PC-3 (cell line): ENCODE results near the gene PPP2R5A. TPM values are rescaled to one million over a fixed set of nuclear protein-coding genes. Genes with fewer than 3 reads are reported as not detected.

ENCODE experiments used
- ATAC-seq: fragments of 200-7000 bp; cut with Tn5 transposase; 2 replicates; pipeline ENCODE4 v1.9.1; 2020; ENCODE audit warnings: mild to moderate bottlenecking, moderate library complexity
- BruUV-seq: library from RNA; stranded (reverse); fragments of 400-500 nt; replicated peaks from 2 replicates; lab custom pipeline; 2021; lab: Mats Ljungman, UMichigan
- CTCF ChIA-PET: fragments of 300-600 bp; sonication (Branson Sonifier 250); formaldehyde crosslinking; loops from one replicate; lab custom pipeline; 2022; ENCODE audit warnings: antibody characterized with exemption; lab: Charles Lee
- POLR2A ChIA-PET: fragments of 300-600 bp; sonication (Branson Sonifier 250); formaldehyde crosslinking; loops from one replicate; lab custom pipeline; 2022; ENCODE audit warnings: antibody characterized with exemption; ENCODE audit not compliant: unreplicated experiment; lab: Charles Lee
- DNase-seq: peaks from one replicate; pipeline ENCODE4 v3.0.0-alpha.2; 2015
- H2AFZ ChIP-seq: fragments of 300-600 bp; sonication (generic); 2 replicates; pipeline ENCODE4 v1.6.0; 2016; ENCODE audit warnings: antibody characterized with exemption, low read length
- H3F3A ChIP-seq: fragments of 300-600 bp; sonication (generic); one replicate; pipeline ENCODE4 v1.6.0; 2017; ENCODE audit warnings: antibody characterized with exemption, low read length, control low read depth, mild to moderate bottlenecking; ENCODE audit not compliant: unreplicated experiment
- H3K27ac ChIP-seq: fragments of 300-600 bp; sonication (generic); 2 replicates; pipeline ENCODE4 v1.5.1; 2016; ENCODE audit warnings: mild to moderate bottlenecking, low read length
- H3K27me3 ChIP-seq: fragments of 300-600 bp; sonication (generic); 2 replicates; pipeline ENCODE4 v1.6.1; 2016; ENCODE audit warnings: low read length, mixed read lengths
- H3K36me3 ChIP-seq: fragments of 300-600 bp; sonication (generic); 2 replicates; pipeline ENCODE4 v1.6.1; 2016; ENCODE audit warnings: low read depth, mixed run types, low read length, mixed read lengths
- H3K4me1 ChIP-seq: fragments of 300-600 bp; sonication (generic); 2 replicates; pipeline ENCODE4 v1.5.1; 2016; ENCODE audit warnings: low read length; ENCODE audit not compliant: insufficient read depth
- H3K4me2 ChIP-seq: fragments of 300-600 bp; sonication (generic); 2 replicates; pipeline ENCODE4 v1.6.0; 2016; ENCODE audit warnings: low read length
- H3K4me3 ChIP-seq: fragments of 300-600 bp; sonication (generic); 2 replicates; pipeline ENCODE4 v1.5.1; 2016; ENCODE audit warnings: mild to moderate bottlenecking, low read length, mixed read lengths
- H3K79me2 ChIP-seq: fragments of 300-600 bp; sonication (generic); 2 replicates; pipeline ENCODE4 v1.6.1; 2017; ENCODE audit warnings: low read length, mixed read lengths
- H3K9ac ChIP-seq: fragments of 300-600 bp; sonication (generic); 2 replicates; pipeline ENCODE4 v1.6.0; 2016; ENCODE audit warnings: mild to moderate bottlenecking, low read length
- H3K9me2 ChIP-seq: fragments of 300-600 bp; sonication (generic); replicated peaks from 2 replicates; pipeline ENCODE4 v1.6.1; 2016; ENCODE audit warnings: mixed run types, low read length, mixed read lengths
- H3K9me3 ChIP-seq: fragments of 300-600 bp; sonication (generic); 2 replicates; pipeline ENCODE4 v1.6.1; 2016; ENCODE audit warnings: low read length, mixed read lengths
- H4K20me1 ChIP-seq: fragments of 300-600 bp; sonication (generic); 2 replicates; pipeline ENCODE4 v1.6.1; 2016; ENCODE audit warnings: low read length, mixed read lengths
- CTCF ChIP-seq: fragments of 300-600 bp; sonication (generic); conservative IDR thresholded peaks from 2 replicates; pipeline ENCODE4 v1.5.1; 2017; ENCODE audit warnings: antibody characterized with exemption, low read depth, mild to moderate bottlenecking, low read length
- EZH2 ChIP-seq: fragments of 300-600 bp; sonication (generic); IDR thresholded peaks from one replicate; pipeline ENCODE4 v1.6.1; 2017; ENCODE audit warnings: antibody characterized with exemption, mild to moderate bottlenecking, low read length; ENCODE audit not compliant: unreplicated experiment
- EZH2phosphoT487 ChIP-seq: fragments of 300-600 bp; sonication (generic); IDR thresholded peaks from 2 replicates; pipeline ENCODE4 v1.6.1; 2018; ENCODE audit warnings: mild to moderate bottlenecking, antibody characterized with exemption, low read length, borderline replicate concordance
- intact Hi-C: fragments of 100-400 bp; cut with micrococcal nuclease; formaldehyde crosslinking; loops from 2 replicates; pipeline ENCODE4 v1.9.0; 2023
- total RNA-seq: library from RNA; depleted of rRNA; stranded (reverse); fragments of >200 nt; gene quantifications from 2 replicates; pipeline ENCODE4 v1.2.3, GENCODE V29; 2014

PPP2R5A gene
- total RNA-seq, 1 experiment from 2014 or later: 44.0 TPM

GRCh38 chr1:212351588-212352362 lies 66.6 kb downstream of the PPP2R5A start:
- Histone ChIP-seq H3K79me2 (no peaks in the 10 kb centered on the region), H3K27ac (no peak overlapping the region), H3K4me3 (no peak overlapping the region), H2AFZ (no peak overlapping the region), H3K9me3 (no peaks in the 10 kb centered on the region), H3K9ac (no peak overlapping the region), H3K9me2 (no peaks in the 10 kb centered on the region), H3K27me3 (no peaks in the 10 kb centered on the region), H3K36me3 (peaks cover 21% of the 10 kb centered on the region; the same call in 1 of the 2 replicates), H3K4me2 (no peak overlapping the region), H4K20me1 (0 out of 2 replicates have a peak, but pooled peaks cover 3% of the 10 kb centered on the region), H3K4me1 (no peaks in the 10 kb centered on the region), H3F3A (no peaks in the 10 kb centered on the region)
- BruUV-seq: no TSS peak
- no peak for ATAC-seq
- intact Hi-C loops: no loop called here
- no peak for TF ChIP-seq EZH2
- TF ChIP-seq EZH2phosphoT487: no peak
- no peak for TF ChIP-seq CTCF
- DNase-seq: no peak
- ChIA-PET POLR2A (no interaction called here), CTCF (interaction anchor here (0.7 kb wide), 1 partner anchor 107 kb away, joined by 3 read pairs; no protein-coding TSS in a partner anchor)

GRCh38 chr1:212353181-212353580 lies 68.0 kb downstream of the PPP2R5A start:
- Histone ChIP-seq H3K9me2 (no peaks in the 10 kb centered on the region), H3K4me1 (no peaks in the 10 kb centered on the region), H2AFZ (no peak overlapping the region), H3K79me2 (no peaks in the 10 kb centered on the region), H3K9me3 (no peaks in the 10 kb centered on the region), H4K20me1 (0 out of 2 replicates have a peak, but pooled peaks cover 3% of the 10 kb centered on the region), H3K9ac (no peak overlapping the region), H3K4me2 (no peak overlapping the region), H3K4me3 (no peak overlapping the region), H3F3A (no peaks in the 10 kb centered on the region), H3K27ac (no peak overlapping the region), H3K36me3 (peaks cover 29% of the 10 kb centered on the region; the same call in 1 of the 2 replicates), H3K27me3 (no peaks in the 10 kb centered on the region)
- ChIA-PET CTCF (no interaction called here), POLR2A (no interaction called here)
- TF ChIP-seq EZH2phosphoT487 (no peak), EZH2 (no peak), CTCF (no peak)
- intact Hi-C loops: no loop called here
- ATAC-seq (no peak), DNase-seq (no peak)
- no TSS peak for BruUV-seq

DNA sequence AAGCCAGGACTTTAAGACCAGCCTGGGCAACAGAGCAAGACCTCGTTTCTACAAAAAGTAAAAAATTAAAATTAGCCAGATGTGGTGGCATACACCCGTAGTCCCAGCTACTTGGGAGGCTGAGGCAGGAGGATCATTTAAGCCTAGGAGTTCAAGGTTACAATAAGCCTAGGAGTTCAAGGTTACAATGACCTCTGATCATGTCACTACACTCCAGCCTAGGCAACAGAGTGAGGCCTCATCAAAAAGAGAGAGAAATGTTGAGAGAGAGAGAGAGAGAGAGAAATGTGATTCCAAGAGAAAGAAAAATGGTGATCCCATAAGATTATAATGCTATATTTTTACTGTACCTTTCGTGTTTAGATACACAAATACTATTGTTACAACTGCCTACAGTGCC lies 69.3 kb downstream of the PPP2R5A start:
- ATAC-seq: no peak
- Histone ChIP-seq H3K27ac (no peak overlapping the region), H3K4me2 (no peak overlapping the region), H4K20me1 (no peaks in the 10 kb centered on the region), H3K79me2 (no peaks in the 10 kb centered on the region), H3K9me2 (no peaks in the 10 kb centered on the region), H3K9me3 (no peaks in the 10 kb centered on the region), H3F3A (no peaks in the 10 kb centered on the region), H3K27me3 (no peaks in the 10 kb centered on the region), H3K36me3 (peaks cover 32% of the 10 kb centered on the region; the same call in 1 of the 2 replicates), H3K4me1 (peaks cover 2% of the 10 kb centered on the region; the same call in 1 of the 2 replicates), H2AFZ (no peak overlapping the region), H3K4me3 (no peak overlapping the region), H3K9ac (no peak overlapping the region)
- intact Hi-C loops: no loop called here
- CTCF ChIA-PET: no interaction called here
- DNase-seq: no peak
- no TSS peak for BruUV-seq
- TF ChIP-seq EZH2 (no peak), CTCF (no peak), EZH2phosphoT487 (no peak)
- POLR2A ChIA-PET: no interaction called here
